ENCODE data around the gene MACIR. TPM values are rescaled to one million over a fixed set of nuclear protein-coding genes. Genes with fewer than 3 reads are reported as not detected.
"Not testable (repeated sequence)": the region's sequence is repeated elsewhere in the genome, so short reads cannot be mapped to it uniquely, and the experiment has no call there.

MACIR gene
- total RNA-seq = 1 to 10 TPM; 6.3 to 7.4 TPM

DNA sequence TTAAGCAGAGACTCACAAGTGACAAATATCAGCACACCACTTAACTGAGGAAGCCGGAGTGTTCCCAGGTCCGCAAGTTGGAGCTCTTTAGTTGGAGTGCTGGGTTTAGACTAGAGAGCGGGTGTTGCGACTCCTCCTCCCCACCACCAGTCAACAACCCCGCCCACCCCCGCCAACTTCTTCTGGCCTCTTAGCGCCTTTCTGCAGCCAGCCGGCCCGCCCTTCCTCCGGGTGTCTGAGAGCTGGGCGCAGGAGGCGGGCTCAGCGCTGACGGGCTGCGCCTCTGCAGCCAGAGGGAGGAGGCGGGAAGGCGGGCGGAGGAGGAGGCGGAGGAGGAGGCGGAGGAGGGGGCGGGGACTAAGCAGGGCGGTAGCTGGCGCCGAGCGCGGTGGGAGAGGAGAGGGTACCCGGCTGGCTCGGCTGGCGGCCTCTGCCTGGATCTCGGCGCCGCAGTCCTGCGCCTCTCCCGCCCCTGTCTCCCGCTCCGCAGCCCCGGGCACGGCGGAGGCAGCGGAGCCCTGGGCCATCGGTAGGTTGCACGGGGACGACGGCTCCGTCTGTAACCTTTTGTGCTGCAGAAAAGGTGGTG lies at the start of gene MACIR:
Gene MACIR (plus strand): TSS at position 396 of the 589 bp plus-strand sequence. CDS start 17,157 bp downstream, outside the sequence.
- ChIA-PET POLR2A (interaction anchor here (0.6 to 2.8 kb wide), 12 partner anchors 8 to 502 kb away, joined by 3 to 33 read pairs (median 4); partner anchors contain the start of genes GIN1 and PPIP5K2), CTCF (interaction anchor here (0.7 to 2.7 kb wide), 9 partner anchors 10 to 222 kb away, joined by 3 to 19 read pairs (median 4); partner anchors contain the start of genes GIN1 and PPIP5K2)
- no peaks in the 10 kb centered on the region for H3K9me3 Mint-ChIP-seq
- peak within 1 kb of the TSS; percentile 65 for H3K27ac Mint-ChIP-seq
- H3K36me3 Mint-ChIP-seq (ENCODE audit: low read depth) = peaks cover 2% of the 10 kb centered on the region
- peak within 1 kb of the TSS; percentile 75 for H3K4me3 Mint-ChIP-seq
- H3K27me3 Mint-ChIP-seq = peaks cover 9% of the 10 kb centered on the region
- peak; percentile 96 for DNase-seq
- H3K4me1 Mint-ChIP-seq = peaks cover 27% of the 10 kb centered on the region

GRCh38 chr5:103209065-103209464 lies 49.5 kb upstream of the MACIR start:
- no peak for DNase-seq
- H3K9me3 Mint-ChIP-seq = no peaks in the 10 kb centered on the region
- H3K27ac Mint-ChIP-seq = no peak overlapping the region
- peaks cover 33% of the 10 kb centered on the region for H3K4me1 Mint-ChIP-seq
- ChIA-PET CTCF (no interaction called here), POLR2A (interaction anchor here (1.8 kb wide), 1 partner anchor 50 kb away, joined by 5 read pairs; the partner anchor contains the start of gene MACIR)
- peaks cover 40% of the 10 kb centered on the region for H3K36me3 Mint-ChIP-seq (ENCODE audit: low read depth)
- no peak overlapping the region for H3K4me3 Mint-ChIP-seq
- no peaks in the 10 kb centered on the region for H3K27me3 Mint-ChIP-seq

- Mint-ChIP-seq H3K27ac (no peak overlapping the region), H3K27me3 (no peaks in the 10 kb centered on the region), H3K4me1 (peaks cover 33% of the 10 kb centered on the region), H3K4me3 (no peak overlapping the region), H3K9me3 (no peaks in the 10 kb centered on the region), H3K36me3 (ENCODE audit: low read depth) (peaks cover 31% of the 10 kb centered on the region)
- ChIA-PET CTCF (interaction anchor here (1.3 to 2.7 kb wide), 2 partner anchors 14 to 48 kb away, joined by 3 to 9 read pairs; partner anchors contain the start of gene MACIR), POLR2A (no interaction called here)
- no peak for DNase-seq
Observed at GRCh38 chr5:103210952-103211351, 47.6 kb upstream of the MACIR start.

GRCh38 chr5:103211576-103212561 lies 46.7 kb upstream of the MACIR start:
- peaks cover 35% of the 10 kb centered on the region for H3K4me1 Mint-ChIP-seq
- ChIA-PET CTCF (interaction anchor here (1.3 to 2.7 kb wide), 2 partner anchors 13 to 47 kb away, joined by 3 to 9 read pairs; partner anchors contain the start of gene MACIR), POLR2A (no interaction called here)
- peaks cover 22% of the 10 kb centered on the region for H3K36me3 Mint-ChIP-seq (ENCODE audit: low read depth)
- H3K27me3 Mint-ChIP-seq = no peaks in the 10 kb centered on the region
- peak overlapping the region; percentile 67 for H3K27ac Mint-ChIP-seq
- H3K4me3 Mint-ChIP-seq = peak overlapping the region; percentile 34
- no peak for DNase-seq
- H3K9me3 Mint-ChIP-seq = no peaks in the 10 kb centered on the region

DNA sequence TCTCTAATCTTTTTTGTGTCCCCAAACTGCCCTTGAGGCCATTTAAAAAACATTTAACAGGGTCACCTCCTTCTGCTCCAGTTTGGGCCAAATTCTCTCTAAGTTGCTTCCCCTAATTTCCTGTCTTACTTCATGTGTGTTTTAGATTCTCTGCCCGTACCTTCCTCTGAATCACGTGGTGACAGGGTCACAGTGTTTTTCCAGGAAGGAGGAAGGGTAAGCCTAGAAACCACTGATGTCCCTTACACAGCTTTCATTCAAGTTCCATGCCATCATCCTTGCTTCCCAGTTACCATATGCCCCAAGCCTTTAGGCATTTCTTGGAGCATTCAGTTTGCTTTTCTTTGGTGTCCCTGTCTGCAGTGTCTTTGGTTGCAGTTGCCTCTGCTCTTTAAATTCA lies 42.4 kb upstream of the MACIR start:
- H3K36me3 Mint-ChIP-seq (ENCODE audit: low read depth) = peaks cover 7% of the 10 kb centered on the region
- peaks cover 16% of the 10 kb centered on the region for H3K4me1 Mint-ChIP-seq
- ChIA-PET CTCF (interaction anchor here (1.4 to 4.0 kb wide), 3 partner anchors 9 to 126 kb away, joined by 3 to 22 read pairs (median 3); no protein-coding TSS in a partner anchor), POLR2A (interaction anchor here (1.1 to 1.9 kb wide), 3 partner anchors 23 to 96 kb away, joined by 3 to 5 read pairs (median 4); partner anchors contain the start of genes GIN1 and PPIP5K2)
- no peak for DNase-seq
- H3K4me3 Mint-ChIP-seq = no peak overlapping the region
- no peak overlapping the region for H3K27ac Mint-ChIP-seq
- H3K27me3 Mint-ChIP-seq = no peaks in the 10 kb centered on the region
- H3K9me3 Mint-ChIP-seq = peaks cover 2% of the 10 kb centered on the region

- Mint-ChIP-seq H3K4me1 (peaks cover 11% of the 10 kb centered on the region), H3K36me3 (ENCODE audit: low read depth) (peaks cover 7% of the 10 kb centered on the region), H3K27me3 (no peaks in the 10 kb centered on the region), H3K9me3 (peaks cover 2% of the 10 kb centered on the region), H3K4me3 (no peak overlapping the region), H3K27ac (no peak overlapping the region)
- ChIA-PET POLR2A (interaction anchor here (1.1 to 1.9 kb wide), 3 partner anchors 23 to 97 kb away, joined by 3 to 5 read pairs (median 4); partner anchors contain the start of genes GIN1 and PPIP5K2), CTCF (interaction anchor here (1.4 to 4.0 kb wide), 2 partner anchors 8 to 127 kb away, joined by 3 to 22 read pairs; no protein-coding TSS in a partner anchor)
- DNase-seq = no peak
Observed at GRCh38 chr5:103216697-103217096, 41.9 kb upstream of the MACIR start.

DNA sequence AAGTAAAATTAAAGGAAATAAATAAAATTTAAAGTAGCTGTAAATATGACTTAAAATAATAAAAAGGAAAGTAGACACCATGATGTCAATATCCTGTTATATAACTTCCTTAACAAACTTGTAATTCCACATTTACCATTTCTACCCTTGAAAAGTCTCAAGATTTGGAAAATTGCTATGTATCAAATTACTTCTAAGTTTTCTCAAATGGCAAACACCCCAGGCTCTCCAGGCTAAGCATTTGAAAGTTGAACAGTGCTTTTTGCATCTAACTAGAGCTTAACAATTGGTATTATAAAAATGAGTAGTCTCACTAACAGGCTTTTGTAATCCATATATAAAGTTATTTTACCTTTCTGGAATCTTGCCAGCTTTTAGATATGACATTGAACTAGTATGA lies 41.5 kb upstream of the MACIR start:
- peaks cover 2% of the 10 kb centered on the region for H3K9me3 Mint-ChIP-seq
- peaks cover 8% of the 10 kb centered on the region for H3K4me1 Mint-ChIP-seq
- H3K27me3 Mint-ChIP-seq = no peaks in the 10 kb centered on the region
- no peak for DNase-seq
- H3K36me3 Mint-ChIP-seq (ENCODE audit: low read depth) = peaks cover 3% of the 10 kb centered on the region
- POLR2A ChIA-PET = interaction anchor here (1.1 to 1.6 kb wide), 2 partner anchors 24 to 25 kb away, joined by 3 to 5 read pairs; no protein-coding TSS in a partner anchor
- CTCF ChIA-PET = interaction anchor here (1.4 to 4.0 kb wide), 2 partner anchors 8 to 536 kb away, joined by 3 to 22 read pairs; no protein-coding TSS in a partner anchor
- H3K4me3 Mint-ChIP-seq = no peak overlapping the region
- no peak overlapping the region for H3K27ac Mint-ChIP-seq

- CTCF ChIA-PET = interaction anchor here (1.4 kb wide), 1 partner anchor 537 kb away, joined by 3 read pairs; no protein-coding TSS in a partner anchor
- peaks cover 2% of the 10 kb centered on the region for H3K9me3 Mint-ChIP-seq
- POLR2A ChIA-PET = no interaction called here
Observed at GRCh38 chr5:103218164-103218563, 40.4 kb upstream of the MACIR start.

DNA sequence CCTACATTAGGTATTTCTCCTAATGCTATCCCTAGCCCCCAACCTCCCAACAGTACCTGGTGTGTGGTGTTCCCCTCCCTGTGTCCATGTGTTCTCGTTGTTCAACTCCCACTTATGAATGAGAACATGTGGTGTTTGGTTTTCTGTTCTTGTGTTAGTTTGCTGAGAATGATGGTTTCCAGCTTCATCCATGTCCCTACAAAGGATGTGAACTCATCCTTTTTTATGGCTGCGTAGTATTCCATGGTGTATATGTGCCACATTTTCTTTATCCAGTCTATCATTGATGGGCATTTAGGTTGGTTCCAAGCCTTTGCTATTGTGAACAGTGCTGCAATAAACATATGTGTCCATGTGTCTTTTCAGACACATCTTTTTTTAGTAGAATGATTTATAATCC lies 39.5 kb upstream of the MACIR start:
- H3K36me3 Mint-ChIP-seq (ENCODE audit: low read depth); H3K27me3 Mint-ChIP-seq; H3K4me3 Mint-ChIP-seq; H3K4me1 Mint-ChIP-seq; POLR2A ChIA-PET; H3K9me3 Mint-ChIP-seq; H3K27ac Mint-ChIP-seq; CTCF ChIA-PET; DNase-seq: not testable (repeated sequence)

More at GRCh38 chr5:103218164-103218563, 40.4 kb upstream of the MACIR start:
- Mint-ChIP-seq H3K4me1 (peaks cover 4% of the 10 kb centered on the region), H3K36me3 (ENCODE audit: low read depth) (no peaks in the 10 kb centered on the region), H3K27me3 (no peaks in the 10 kb centered on the region), H3K4me3 (no peak overlapping the region), H3K27ac (no peak overlapping the region)
- DNase-seq = no peak

DNA sequence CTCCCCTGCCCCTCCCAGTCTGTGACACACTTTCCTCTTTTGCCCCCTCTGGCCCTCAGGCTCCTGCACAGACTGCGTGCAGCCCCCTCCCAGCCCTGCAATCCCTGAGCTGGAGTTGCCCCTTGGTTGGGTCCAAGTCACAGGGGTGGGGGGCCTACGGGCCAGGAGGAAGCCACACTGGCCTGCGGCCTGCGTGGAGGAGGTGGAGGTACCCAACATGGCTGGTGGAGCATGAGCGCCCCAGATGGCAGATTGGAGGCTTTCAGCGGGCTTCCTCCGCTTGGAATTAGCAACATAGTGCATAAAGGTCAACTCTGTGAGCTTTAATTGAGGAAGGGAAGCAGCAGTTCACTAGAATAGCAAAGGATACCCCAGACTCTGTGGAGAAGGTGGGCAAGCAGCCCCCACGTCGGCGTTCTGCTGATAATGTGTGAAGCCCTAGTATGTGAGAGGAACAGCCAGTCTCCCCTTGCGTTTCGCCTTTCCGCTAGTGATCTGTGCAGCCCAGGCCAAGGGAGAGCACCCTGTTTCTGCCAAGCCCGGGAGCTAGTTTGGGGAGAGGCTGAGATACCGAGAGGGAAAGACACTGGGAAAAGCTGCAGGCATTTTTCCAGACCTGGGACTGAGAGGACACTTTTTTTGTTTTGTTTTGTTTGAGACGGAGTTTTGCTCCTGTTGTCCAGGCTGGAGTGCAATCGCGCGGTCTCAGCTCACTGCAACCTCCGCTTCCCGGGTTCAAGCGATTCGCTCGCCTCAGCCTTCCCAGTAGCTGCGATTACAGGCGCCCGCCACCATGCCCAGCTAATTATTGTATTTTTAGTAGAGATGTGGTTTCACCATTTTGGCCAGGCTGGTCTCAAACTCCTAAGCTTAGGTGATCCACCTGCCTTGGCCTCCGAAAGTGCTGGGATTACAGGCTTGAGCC lies 35.3 kb upstream of the MACIR start:
- peaks cover 2% of the 10 kb centered on the region for H3K9me3 Mint-ChIP-seq
- POLR2A ChIA-PET = interaction anchor here (2.5 kb wide), 1 partner anchor 36 kb away, joined by 10 read pairs; the partner anchor contains the start of gene MACIR
- H3K4me1 Mint-ChIP-seq = peaks cover 10% of the 10 kb centered on the region
- H3K4me3 Mint-ChIP-seq = no peak overlapping the region
- DNase-seq = no peak
- CTCF ChIA-PET = interaction anchor here (0.9 to 3.4 kb wide), 10 partner anchors 10 to 436 kb away, joined by 3 to 19 read pairs (median 6); partner anchors contain the start of gene MACIR
- no peaks in the 10 kb centered on the region for H3K36me3 Mint-ChIP-seq (ENCODE audit: low read depth)
- peaks cover 18% of the 10 kb centered on the region for H3K27me3 Mint-ChIP-seq
- H3K27ac Mint-ChIP-seq = no peak overlapping the region

DNA sequence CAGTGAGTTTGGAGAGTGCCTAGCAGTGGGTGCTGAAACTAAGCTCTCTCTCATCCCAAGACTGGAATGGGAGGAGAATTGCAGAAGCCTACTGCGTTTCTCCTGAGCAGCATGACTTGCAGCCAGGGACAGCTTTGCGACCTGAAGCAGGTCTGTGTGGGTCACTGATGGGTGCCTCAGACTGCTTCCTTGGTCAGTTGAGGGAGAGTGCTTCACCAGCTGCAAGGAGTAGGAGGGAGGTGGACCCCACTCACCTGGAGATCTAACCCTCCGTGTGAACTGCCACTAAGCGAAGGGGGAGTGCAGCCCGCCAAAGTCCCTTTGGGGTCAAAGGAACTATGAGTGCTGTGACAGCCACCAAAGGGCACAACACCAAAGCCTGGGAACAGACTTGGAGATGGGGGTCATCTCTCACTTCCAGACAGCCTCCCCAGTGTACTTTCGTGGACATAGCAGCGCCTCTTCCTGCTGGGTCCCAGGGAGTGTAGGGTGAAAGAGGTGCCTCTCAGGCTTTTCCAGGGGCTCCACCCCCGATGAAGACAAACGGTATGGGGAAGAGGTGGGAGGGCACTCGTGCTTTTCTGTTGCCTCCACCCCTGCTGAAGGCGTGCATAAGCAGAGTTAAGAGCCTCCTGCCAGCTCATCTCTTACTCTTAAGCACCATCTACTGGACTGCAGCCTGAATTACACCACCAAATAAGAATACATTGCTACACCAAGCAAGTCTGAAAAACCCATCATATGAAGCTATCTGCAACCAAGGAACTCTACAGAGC lies 34.3 kb upstream of the MACIR start:
- Mint-ChIP-seq H3K27me3 (peaks cover 27% of the 10 kb centered on the region), H3K9me3 (no peaks in the 10 kb centered on the region), H3K4me1 (peaks cover 10% of the 10 kb centered on the region), H3K27ac (no peak overlapping the region), H3K36me3 (ENCODE audit: low read depth) (no peaks in the 10 kb centered on the region), H3K4me3 (no peak overlapping the region)
- ChIA-PET CTCF (interaction anchor here (0.6 to 3.4 kb wide), 30 partner anchors 8 to 640 kb away, joined by 3 to 22 read pairs (median 4); partner anchors contain the start of genes GIN1, MACIR and PPIP5K2), POLR2A (interaction anchor here (1.5 to 2.5 kb wide), 2 partner anchors 35 to 638 kb away, joined by 3 to 10 read pairs; partner anchors contain the start of gene MACIR)
- peak; percentile 45 for DNase-seq

Data from activated CD4-positive, alpha-beta memory T cell treated with anti-CD3 and anti-CD28 coated beads, Interleukin-2, amount 10 ng/mL, durations not matched to agents 7 days and 5 days (primary cell).